Gastroesophageal sphincter (tissue), 3 donors: ENCODE measurements around the gene OBSL1.

Source experiments
- EP300 ChIP-seq: sonication (generic); formaldehyde crosslinking; IDR thresholded peaks from one replicate; pipeline ENCODE4 v1.6.1; 2017; ENCODE audit warnings: antibody characterized with exemption, mild to moderate bottlenecking
- POLR2A ChIP-seq, 2 donors: fragments of 450-650 bp; IDR thresholded peaks; one replicate each; pipeline ENCODE4 v1.6.1; 2017; ENCODE audit warnings: antibody characterized with exemption in 2 of 2, mild to moderate bottlenecking in 2 of 2, moderate library complexity in 1 of 2
- TF ChIP-seq, protein P1 (sequence below), 4 experiments: fragments of 200-600 bp in 2 of 4; fragments of 450-650 bp in 2 of 4; sonication (generic) in 1 of 4; IDR thresholded peaks; one replicate each; pipeline ENCODE4 v1.5.1; 2017 to 2019; ENCODE audit warnings: antibody characterized with exemption in 4 of 4, mild to moderate bottlenecking in 2 of 4, moderate library complexity in 2 of 4

- TF ChIP-seq, protein P1, sequence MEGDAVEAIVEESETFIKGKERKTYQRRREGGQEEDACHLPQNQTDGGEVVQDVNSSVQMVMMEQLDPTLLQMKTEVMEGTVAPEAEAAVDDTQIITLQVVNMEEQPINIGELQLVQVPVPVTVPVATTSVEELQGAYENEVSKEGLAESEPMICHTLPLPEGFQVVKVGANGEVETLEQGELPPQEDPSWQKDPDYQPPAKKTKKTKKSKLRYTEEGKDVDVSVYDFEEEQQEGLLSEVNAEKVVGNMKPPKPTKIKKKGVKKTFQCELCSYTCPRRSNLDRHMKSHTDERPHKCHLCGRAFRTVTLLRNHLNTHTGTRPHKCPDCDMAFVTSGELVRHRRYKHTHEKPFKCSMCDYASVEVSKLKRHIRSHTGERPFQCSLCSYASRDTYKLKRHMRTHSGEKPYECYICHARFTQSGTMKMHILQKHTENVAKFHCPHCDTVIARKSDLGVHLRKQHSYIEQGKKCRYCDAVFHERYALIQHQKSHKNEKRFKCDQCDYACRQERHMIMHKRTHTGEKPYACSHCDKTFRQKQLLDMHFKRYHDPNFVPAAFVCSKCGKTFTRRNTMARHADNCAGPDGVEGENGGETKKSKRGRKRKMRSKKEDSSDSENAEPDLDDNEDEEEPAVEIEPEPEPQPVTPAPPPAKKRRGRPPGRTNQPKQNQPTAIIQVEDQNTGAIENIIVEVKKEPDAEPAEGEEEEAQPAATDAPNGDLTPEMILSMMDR (IDR thresholded peaks at IDR 0.05), result no peak
- no peak for TF ChIP-seq EP300
- TF ChIP-seq POLR2A (IDR thresholded peaks at IDR 0.05), result no peak
These were observed 18.2 kb downstream of the OBSL1 start for GRCh38 chr2:219553168-219553417.
